KMS-11 (cell line): ENCODE measurements around the gene C10orf67.

ENCODE experiments used
- H2AFZ ChIP-seq: fragments of 200-600 bp; sonication (generic); 2 replicates; pipeline ENCODE4 v1.6.1; 2016; ENCODE audit warnings: antibody characterized with exemption, mixed run types, low read depth
- H3K27ac ChIP-seq: fragments of 200-600 bp; sonication (generic); 2 replicates; pipeline ENCODE4 v1.6.1; 2016; ENCODE audit warnings: mild to moderate bottlenecking, mixed run types
- H3K27me3 ChIP-seq: fragments of 200-600 bp; sonication (generic); 2 replicates; pipeline ENCODE4 v1.6.1; 2017; ENCODE audit warnings: mild to moderate bottlenecking, low read depth, mixed run types, moderate library complexity; ENCODE audit not compliant: insufficient read depth
- H3K36me3 ChIP-seq: fragments of 200-600 bp; sonication (generic); 2 replicates; pipeline ENCODE4 v1.6.1; 2017; ENCODE audit warnings: mild to moderate bottlenecking, mixed run types; ENCODE audit not compliant: insufficient read depth
- H3K4me1 ChIP-seq: fragments of 200-600 bp; sonication (generic); 2 replicates; pipeline ENCODE4 v1.6.1; 2016; ENCODE audit warnings: mild to moderate bottlenecking, low read depth, mixed run types; ENCODE audit not compliant: poor library complexity, severe bottlenecking
- H3K4me2 ChIP-seq: fragments of 200-600 bp; sonication (generic); 2 replicates; pipeline ENCODE4 v1.7.0; 2016; ENCODE audit warnings: mild to moderate bottlenecking, mixed run types
- H3K4me3 ChIP-seq: fragments of 200-600 bp; sonication (generic); IDR thresholded peaks from 2 replicates; pipeline ENCODE4 v1.6.1; 2017; ENCODE audit warnings: low read depth, low read length, mixed read lengths; ENCODE audit not compliant: insufficient read depth
- H3K79me2 ChIP-seq: fragments of 200-600 bp; sonication (generic); 2 replicates; pipeline ENCODE4 v1.6.1; 2016; ENCODE audit warnings: low read depth, mixed run types; ENCODE audit not compliant: insufficient read depth
- H3K9ac ChIP-seq: fragments of 200-600 bp; sonication (generic); 2 replicates; pipeline ENCODE4 v1.6.1; 2016; ENCODE audit warnings: mild to moderate bottlenecking, mixed run types
- H4K20me1 ChIP-seq: fragments of 200-600 bp; sonication (generic); 2 replicates; pipeline ENCODE4 v1.6.1; 2016; ENCODE audit warnings: mild to moderate bottlenecking, mixed run types; ENCODE audit not compliant: insufficient read depth
- TF ChIP-seq, protein P1 (sequence below): fragments of 200-600 bp; sonication (generic); conservative IDR thresholded peaks from 2 replicates; pipeline ENCODE4 v1.6.1; 2017; ENCODE audit warnings: low read depth, mild to moderate bottlenecking, antibody characterized with exemption, low read length, moderate library complexity, mixed read lengths

C10orf67 gene

DNA sequence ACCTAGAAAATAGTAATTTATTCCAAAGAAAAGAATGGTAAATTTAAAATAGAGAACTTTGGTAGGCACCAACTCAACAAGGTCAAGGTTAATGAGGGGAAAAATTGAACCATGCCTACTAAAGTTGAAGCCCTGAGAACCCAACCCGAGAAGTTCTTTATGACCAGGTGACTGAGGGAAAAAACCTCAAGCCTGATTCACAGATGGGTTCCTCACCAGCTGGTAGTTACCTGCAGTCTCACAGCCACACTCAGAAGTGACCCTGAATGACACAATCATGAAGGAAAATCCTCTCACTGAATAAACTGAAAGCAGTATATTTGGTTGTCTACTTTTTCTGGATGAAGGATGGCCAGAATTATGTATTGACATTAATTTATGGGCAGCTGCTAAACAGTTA lies 7.0 kb downstream of the C10orf67 start:
- H3K36me3 ChIP-seq, result no peaks in the 10 kb centered on the region
- no peaks in the 10 kb centered on the region for H4K20me1 ChIP-seq
- H3K4me2 ChIP-seq, result no peak overlapping the region
- TF ChIP-seq, protein P1, sequence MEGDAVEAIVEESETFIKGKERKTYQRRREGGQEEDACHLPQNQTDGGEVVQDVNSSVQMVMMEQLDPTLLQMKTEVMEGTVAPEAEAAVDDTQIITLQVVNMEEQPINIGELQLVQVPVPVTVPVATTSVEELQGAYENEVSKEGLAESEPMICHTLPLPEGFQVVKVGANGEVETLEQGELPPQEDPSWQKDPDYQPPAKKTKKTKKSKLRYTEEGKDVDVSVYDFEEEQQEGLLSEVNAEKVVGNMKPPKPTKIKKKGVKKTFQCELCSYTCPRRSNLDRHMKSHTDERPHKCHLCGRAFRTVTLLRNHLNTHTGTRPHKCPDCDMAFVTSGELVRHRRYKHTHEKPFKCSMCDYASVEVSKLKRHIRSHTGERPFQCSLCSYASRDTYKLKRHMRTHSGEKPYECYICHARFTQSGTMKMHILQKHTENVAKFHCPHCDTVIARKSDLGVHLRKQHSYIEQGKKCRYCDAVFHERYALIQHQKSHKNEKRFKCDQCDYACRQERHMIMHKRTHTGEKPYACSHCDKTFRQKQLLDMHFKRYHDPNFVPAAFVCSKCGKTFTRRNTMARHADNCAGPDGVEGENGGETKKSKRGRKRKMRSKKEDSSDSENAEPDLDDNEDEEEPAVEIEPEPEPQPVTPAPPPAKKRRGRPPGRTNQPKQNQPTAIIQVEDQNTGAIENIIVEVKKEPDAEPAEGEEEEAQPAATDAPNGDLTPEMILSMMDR, result no peak
- H3K27ac ChIP-seq, result no peak overlapping the region
- H3K9ac ChIP-seq, result no peak overlapping the region
- H3K4me1 ChIP-seq, result no peaks in the 10 kb centered on the region
- no peaks in the 10 kb centered on the region for H3K79me2 ChIP-seq
- no peak overlapping the region for H2AFZ ChIP-seq
- no peaks in the 10 kb centered on the region for H3K27me3 ChIP-seq
- H3K4me3 ChIP-seq, result no peak overlapping the region

DNA sequence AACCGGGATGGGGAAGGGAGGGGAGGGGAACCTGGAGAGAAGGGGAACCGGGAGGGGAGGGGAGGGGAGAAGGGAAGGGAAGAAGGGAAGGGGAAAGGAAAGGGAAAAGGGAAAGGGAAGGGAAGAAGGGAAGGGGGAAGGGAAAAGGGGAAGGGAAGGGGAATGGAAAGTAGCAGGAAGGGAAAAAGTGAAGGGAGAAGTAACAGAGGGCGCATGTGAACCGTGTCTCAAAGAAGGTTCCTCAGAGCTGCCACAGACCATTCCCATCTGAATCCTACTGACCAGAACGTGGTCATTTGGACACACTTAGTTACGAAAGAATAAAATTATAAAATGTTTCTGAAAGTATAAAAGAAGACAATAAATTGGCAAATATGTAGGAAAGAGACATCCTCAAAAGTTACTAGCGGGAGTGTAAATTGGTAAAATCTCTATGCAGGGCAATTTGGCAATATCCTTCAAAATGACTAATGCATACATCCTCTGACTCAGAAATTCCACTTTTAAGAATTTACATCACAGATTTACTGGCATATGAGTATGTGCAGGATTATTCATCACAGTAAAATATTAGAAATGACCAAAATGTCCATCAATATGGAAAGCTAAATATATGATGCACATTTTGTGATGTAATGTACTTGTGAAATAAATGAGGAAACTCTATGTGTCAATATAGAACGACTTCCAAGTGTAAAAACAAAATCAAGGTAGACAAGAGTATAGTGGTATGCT lies 12.9 kb downstream of the C10orf67 start:
- TF ChIP-seq, protein P1, result no peak
- no peak overlapping the region for H3K4me3 ChIP-seq
- H3K27me3 ChIP-seq, result no peaks in the 10 kb centered on the region
- no peaks in the 10 kb centered on the region for H3K36me3 ChIP-seq
- H4K20me1 ChIP-seq, result no peaks in the 10 kb centered on the region
- H3K27ac ChIP-seq, result no peak overlapping the region
- H3K9ac ChIP-seq, result no peak overlapping the region
- no peaks in the 10 kb centered on the region for H3K4me1 ChIP-seq
- no peak overlapping the region for H3K4me2 ChIP-seq
- no peak overlapping the region for H2AFZ ChIP-seq
- H3K79me2 ChIP-seq, result no peaks in the 10 kb centered on the region

DNA sequence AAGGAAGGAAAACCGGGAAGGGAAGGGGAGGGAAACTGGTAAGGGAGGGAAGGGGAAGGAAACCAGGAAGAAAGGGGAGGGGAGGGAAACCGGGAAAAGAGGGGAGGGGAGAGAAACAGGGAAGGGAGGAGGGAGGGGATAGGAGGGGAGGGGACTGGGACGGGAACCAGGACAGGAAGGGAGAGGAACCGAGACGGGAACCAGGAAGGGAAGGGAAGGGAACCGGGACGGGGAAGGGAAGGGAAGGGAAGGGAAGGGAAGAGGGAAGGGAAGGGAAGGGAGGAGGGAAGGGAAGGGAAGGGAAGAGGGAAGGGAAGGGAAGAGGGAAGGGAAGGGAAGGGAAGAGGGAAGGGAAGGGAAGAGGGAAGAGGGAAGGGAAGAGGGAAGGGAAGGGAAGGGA lies 13.6 kb downstream of the C10orf67 start:
- Histone ChIP-seq H3K4me1 (no peaks in the 10 kb centered on the region), H3K27ac (no peak overlapping the region), H3K36me3 (no peaks in the 10 kb centered on the region), H2AFZ (no peak overlapping the region), H3K9ac (no peak overlapping the region), H3K27me3 (no peaks in the 10 kb centered on the region), H4K20me1 (no peaks in the 10 kb centered on the region), H3K4me2 (no peak overlapping the region), H3K79me2 (no peaks in the 10 kb centered on the region), H3K4me3 (no peak overlapping the region)
- TF ChIP-seq, protein P1, result no peak

DNA sequence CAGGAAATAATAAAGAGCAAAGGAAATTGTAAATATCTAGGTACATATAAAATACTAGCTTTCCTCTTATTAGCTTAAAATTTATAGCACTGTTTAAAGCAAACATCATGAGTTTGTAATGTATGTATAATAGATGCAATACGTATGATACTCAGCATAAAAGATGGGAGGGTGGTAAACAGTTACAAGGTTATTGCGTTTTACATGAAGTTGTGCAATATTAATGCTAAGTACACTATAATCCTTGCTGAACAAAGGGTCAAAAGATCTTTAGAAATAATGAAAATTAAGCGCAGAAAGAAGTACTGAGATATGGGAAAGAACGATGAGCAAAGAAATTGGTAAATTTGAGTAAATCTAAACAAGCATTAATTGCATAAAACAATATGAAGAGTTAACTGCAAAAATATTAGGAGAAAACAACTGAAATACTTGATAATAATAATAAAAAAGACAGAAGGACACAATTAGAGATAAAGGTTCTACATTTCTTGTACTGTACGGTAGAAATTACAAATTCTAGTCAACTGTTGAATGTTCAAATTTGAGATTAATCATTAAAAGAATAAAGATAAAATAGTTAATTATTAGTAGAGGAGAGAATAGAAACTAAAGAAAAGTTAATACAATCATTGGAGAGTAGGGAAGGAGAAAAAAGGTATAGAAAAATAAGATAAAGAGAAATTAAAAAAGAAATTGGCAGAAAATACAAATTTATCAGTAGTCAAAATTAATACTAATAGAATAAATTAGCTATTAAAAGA lies 17.9 kb downstream of the C10orf67 start:
- no peak overlapping the region for H2AFZ ChIP-seq
- H3K4me2 ChIP-seq, result no peak overlapping the region
- no peaks in the 10 kb centered on the region for H3K36me3 ChIP-seq
- H3K27me3 ChIP-seq, result no peaks in the 10 kb centered on the region
- H3K79me2 ChIP-seq, result no peaks in the 10 kb centered on the region
- H3K27ac ChIP-seq, result no peak overlapping the region
- H3K9ac ChIP-seq, result no peak overlapping the region
- H3K4me3 ChIP-seq, result no peak overlapping the region
- H4K20me1 ChIP-seq, result no peaks in the 10 kb centered on the region
- H3K4me1 ChIP-seq, result no peaks in the 10 kb centered on the region
- TF ChIP-seq, protein P1, result no peak
